Ascending aorta (tissue), 2 donors: ENCODE measurements around the gene CEP192. TPM values are rescaled to one million over a fixed set of nuclear protein-coding genes. Genes with fewer than 3 reads are reported as not detected.

Experiments used
- DNase-seq, 2 donors: peaks; one replicate each; pipeline ENCODE4 v3.0.0-alpha.2; 2019; ENCODE audit warnings: low spot score in 2 of 2
- H3K27ac ChIP-seq, 2 donors: fragments of 200-600 bp; sonication (generic); one replicate each; pipeline ENCODE4 v1.5.1; 2016 to 2017; ENCODE audit warnings: mild to moderate bottlenecking in 1 of 2
- H3K27me3 ChIP-seq: fragments of 200-600 bp; sonication (generic); one replicate; pipeline ENCODE4 v1.5.1; 2017
- H3K36me3 ChIP-seq, 2 donors: fragments of 200-600 bp; sonication (generic); one replicate each; pipeline ENCODE4 v1.5.1; 2016
- H3K4me1 ChIP-seq, 2 donors: fragments of 200-600 bp; sonication (generic); one replicate each; pipeline ENCODE4 v1.5.1; 2016 to 2017; ENCODE audit warnings: mild to moderate bottlenecking in 1 of 2
- H3K4me3 ChIP-seq, 2 donors: fragments of 200-600 bp; sonication (generic); one replicate each; pipeline ENCODE4 v1.5.1; 2016 to 2017; ENCODE audit warnings: mild to moderate bottlenecking in 1 of 2
- H3K9me3 ChIP-seq, 2 donors: fragments of 200-600 bp; sonication (generic); one replicate each; pipeline ENCODE4 v1.5.1; 2016
- CTCF ChIP-seq, 3 experiments: fragments of 200-600 bp in 2 of 3; fragments of 450-650 bp in 1 of 3; sonication (generic) in 2 of 3; IDR thresholded peaks; one replicate each; pipeline ENCODE4 v1.5.1; 2016 to 2019; ENCODE audit warnings: antibody characterized with exemption in 3 of 3, mild to moderate bottlenecking in 1 of 3, moderate library complexity in 1 of 3
- intact Hi-C: fragments of 100-400 bp; cut with DNase I; formaldehyde crosslinking; loops from one replicate; pipeline ENCODE4 v1.15.1; 2023
- total RNA-seq: library from RNA; depleted of rRNA; stranded (reverse); fragments of >200 nt; gene quantifications from one replicate; pipeline ENCODE4 v1.1.0, GENCODE V29; 2016

Gene CEP192
- total RNA-seq, 1 donor from 2014 or later = 3.1 TPM

- Histone ChIP-seq H3K36me3 (peaks cover 0 to 10% of the 10 kb centered on the region in 2 donors), H3K27me3 (no peaks in the 10 kb centered on the region), H3K4me1 (no peaks in the 10 kb centered on the region), H3K4me3 (no peak overlapping the region), H3K27ac (no peak overlapping the region), H3K9me3 (no peaks in the 10 kb centered on the region)
- DNase-seq = no peak
- intact Hi-C loops = no loop called here
- TF ChIP-seq CTCF (IDR thresholded peaks at IDR 0.05) = no peak
Measured at GRCh38 chr18:13125191-13125590, 134.0 kb downstream of the CEP192 start.

GRCh38 chr18:13126966-13127598, 135.9 kb downstream of the CEP192 start:
- TF ChIP-seq CTCF (IDR thresholded peaks at IDR 0.05) = no peak
- H3K27ac ChIP-seq = no peak overlapping the region
- no peaks in the 10 kb centered on the region for H3K9me3 ChIP-seq
- H3K36me3 ChIP-seq = peaks cover 0 to 10% of the 10 kb centered on the region in 2 donors
- no peak for DNase-seq
- H3K27me3 ChIP-seq = no peaks in the 10 kb centered on the region
- no peak overlapping the region for H3K4me3 ChIP-seq
- H3K4me1 ChIP-seq = no peaks in the 10 kb centered on the region
- intact Hi-C loops = no loop called here

GRCh38 chr18:13131283-13131682, 140.1 kb downstream of the CEP192 start:
- Histone ChIP-seq H3K36me3 (peaks cover 0 to 8% of the 10 kb centered on the region in 2 donors), H3K9me3 (no peaks in the 10 kb centered on the region), H3K4me1 (no peaks in the 10 kb centered on the region), H3K27me3 (no peaks in the 10 kb centered on the region), H3K27ac (no peak overlapping the region), H3K4me3 (no peak overlapping the region)
- no peak for TF ChIP-seq CTCF (IDR thresholded peaks at IDR 0.05)
- intact Hi-C loops = no loop called here
- DNase-seq = no peak

- intact Hi-C loops = no loop called here
- no peaks in the 10 kb centered on the region for H3K36me3 ChIP-seq
- H3K9me3 ChIP-seq = no peaks in the 10 kb centered on the region
- H3K4me1 ChIP-seq = no peaks in the 10 kb centered on the region
- no peak overlapping the region for H3K27ac ChIP-seq
- no peak for TF ChIP-seq CTCF (IDR thresholded peaks at IDR 0.05)
- DNase-seq = no peak
- H3K27me3 ChIP-seq = no peaks in the 10 kb centered on the region
- no peak overlapping the region for H3K4me3 ChIP-seq
Measured at GRCh38 chr18:13134551-13135401, 143.6 kb downstream of the CEP192 start.

- no peaks in the 10 kb centered on the region for H3K27me3 ChIP-seq
- H3K27ac ChIP-seq = peak overlapping the region in 1 of 2 donors; percentile 4
- H3K4me3 ChIP-seq = peak overlapping the region; percentile 78 to 80
- H3K4me1 ChIP-seq = no peaks in the 10 kb centered on the region
- intact Hi-C loops = no loop called here
- TF ChIP-seq CTCF (IDR thresholded peaks at IDR 0.05) = no peak
- H3K36me3 ChIP-seq = no peaks in the 10 kb centered on the region
- DNase-seq = no peak
- H3K9me3 ChIP-seq = no peaks in the 10 kb centered on the region
Measured at GRCh38 chr18:13136056-13136903, 145.1 kb downstream of the CEP192 start.
